Neural cell (in vitro differentiated cells): ENCODE data around the gene FZR1.

Experiments used
- CTCF ChIP-seq: fragments of 450-650 bp; IDR thresholded peaks from 2 replicates; pipeline ENCODE4 v1.5.1; 2014; ENCODE audit warnings: antibody characterized with exemption, mild to moderate bottlenecking, moderate library complexity; ENCODE audit not compliant: poor library complexity, severe bottlenecking
- EZH2 ChIP-seq: fragments of 200-600, 300-800 bp; shearing (Covaris generic), sonication (generic); IDR thresholded peaks from 2 replicates; pipeline ENCODE4 v1.6.1; 2014; ENCODE audit warnings: antibody characterized with exemption, low read length, borderline replicate concordance, mild to moderate bottlenecking; ENCODE audit not compliant: insufficient read depth, poor library complexity, severe bottlenecking
- MXI1 ChIP-seq: fragments of 450-650 bp; conservative IDR thresholded peaks from 2 replicates; pipeline ENCODE4 v1.6.1; 2014; ENCODE audit warnings: antibody characterized with exemption, mild to moderate bottlenecking; ENCODE audit not compliant: poor library complexity, severe bottlenecking
- POLR2AphosphoS5 ChIP-seq: IDR thresholded peaks from 2 replicates; pipeline ENCODE4 v1.6.1; 2012
- REST ChIP-seq: IDR thresholded peaks from 2 replicates; pipeline ENCODE4 v1.6.1; 2012; ENCODE audit warnings: borderline replicate concordance
- SMC3 ChIP-seq: fragments of 450-650 bp; conservative IDR thresholded peaks from 2 replicates; pipeline ENCODE4 v1.6.1; 2014; ENCODE audit warnings: antibody characterized with exemption, mild to moderate bottlenecking, moderate library complexity; ENCODE audit not compliant: poor library complexity
- TAF1 ChIP-seq: IDR thresholded peaks from 2 replicates; pipeline ENCODE4 v1.6.1; 2012; ENCODE audit warnings: low read depth

DNA sequence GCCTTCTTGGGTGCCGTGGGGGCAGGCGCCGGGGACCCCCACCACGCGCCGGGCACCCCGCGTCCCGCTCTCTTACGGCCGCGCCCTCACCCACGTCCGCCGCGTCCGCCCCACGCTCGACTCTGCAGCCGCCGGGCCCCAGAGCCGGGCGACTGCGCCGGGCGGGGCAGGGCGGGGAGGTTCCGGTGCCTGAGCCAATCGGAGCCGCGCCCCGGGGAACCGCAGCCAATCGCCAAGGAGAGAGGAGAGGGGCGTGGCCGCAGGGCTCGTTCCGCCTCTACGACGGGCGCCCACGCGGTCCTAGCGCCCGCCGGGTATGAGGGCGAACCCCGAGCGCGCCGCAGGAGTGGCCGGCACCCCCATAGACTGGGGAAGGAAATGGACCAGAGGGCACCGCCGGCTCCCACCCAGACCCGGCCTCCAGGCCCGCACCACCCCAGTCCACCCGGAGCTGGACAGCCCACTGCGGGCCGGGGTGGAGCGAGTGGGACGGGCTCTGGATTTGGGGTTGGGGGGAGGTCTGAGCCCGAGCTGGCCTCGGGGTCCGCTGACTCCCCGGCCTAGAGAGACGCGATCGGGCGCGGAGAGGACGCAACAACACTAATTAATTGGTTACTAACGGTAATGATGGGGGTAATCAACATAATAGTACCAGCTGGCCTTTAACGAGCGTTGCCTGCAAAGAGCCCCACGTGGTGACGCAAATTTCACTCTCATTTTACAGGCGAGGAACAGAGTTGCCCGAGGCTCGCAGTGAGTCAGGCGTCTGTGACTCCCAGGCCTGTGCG, 51.5 kb downstream of the FZR1 start, which contains the start of gene MFSD12:
- TF ChIP-seq CTCF = peak; percentile 16
- TF ChIP-seq POLR2AphosphoS5 = no peak
- peak; percentile 86 for TF ChIP-seq MXI1
- TF ChIP-seq TAF1 = no peak
- TF ChIP-seq SMC3 = peak; percentile 26
- no peak for TF ChIP-seq EZH2
- TF ChIP-seq REST = peak; percentile 11
